PC-3 (cell line): ENCODE measurements around the gene GYG1. TPM values are rescaled to one million over a fixed set of nuclear protein-coding genes. Genes with fewer than 3 reads are reported as not detected.
A peak's percentile ranks its signal among the peaks of the same experiment; 100 is the strongest.

Experiments used
- ATAC-seq: fragments of 200-7000 bp; cut with Tn5 transposase; 2 replicates; pipeline ENCODE4 v1.9.1; 2020; ENCODE audit warnings: mild to moderate bottlenecking, moderate library complexity
- BruUV-seq: library from RNA; stranded (reverse); fragments of 400-500 nt; replicated peaks from 2 replicates; lab custom pipeline; 2021; lab: Mats Ljungman, UMichigan
- CTCF ChIA-PET: fragments of 300-600 bp; sonication (Branson Sonifier 250); formaldehyde crosslinking; loops from one replicate; lab custom pipeline; 2022; ENCODE audit warnings: antibody characterized with exemption; lab: Charles Lee
- POLR2A ChIA-PET: fragments of 300-600 bp; sonication (Branson Sonifier 250); formaldehyde crosslinking; loops from one replicate; lab custom pipeline; 2022; ENCODE audit warnings: antibody characterized with exemption; ENCODE audit not compliant: unreplicated experiment; lab: Charles Lee
- DNase-seq: peaks from one replicate; pipeline ENCODE4 v3.0.0-alpha.2; 2015
- H2AFZ ChIP-seq: fragments of 300-600 bp; sonication (generic); 2 replicates; pipeline ENCODE4 v1.6.0; 2016; ENCODE audit warnings: antibody characterized with exemption, low read length
- H3F3A ChIP-seq: fragments of 300-600 bp; sonication (generic); one replicate; pipeline ENCODE4 v1.6.0; 2017; ENCODE audit warnings: antibody characterized with exemption, low read length, control low read depth, mild to moderate bottlenecking; ENCODE audit not compliant: unreplicated experiment
- H3K27ac ChIP-seq: fragments of 300-600 bp; sonication (generic); 2 replicates; pipeline ENCODE4 v1.5.1; 2016; ENCODE audit warnings: mild to moderate bottlenecking, low read length
- H3K27me3 ChIP-seq: fragments of 300-600 bp; sonication (generic); 2 replicates; pipeline ENCODE4 v1.6.1; 2016; ENCODE audit warnings: low read length, mixed read lengths
- H3K36me3 ChIP-seq: fragments of 300-600 bp; sonication (generic); 2 replicates; pipeline ENCODE4 v1.6.1; 2016; ENCODE audit warnings: low read depth, mixed run types, low read length, mixed read lengths
- H3K4me1 ChIP-seq: fragments of 300-600 bp; sonication (generic); 2 replicates; pipeline ENCODE4 v1.5.1; 2016; ENCODE audit warnings: low read length; ENCODE audit not compliant: insufficient read depth
- H3K4me2 ChIP-seq: fragments of 300-600 bp; sonication (generic); 2 replicates; pipeline ENCODE4 v1.6.0; 2016; ENCODE audit warnings: low read length
- H3K4me3 ChIP-seq: fragments of 300-600 bp; sonication (generic); 2 replicates; pipeline ENCODE4 v1.5.1; 2016; ENCODE audit warnings: mild to moderate bottlenecking, low read length, mixed read lengths
- H3K79me2 ChIP-seq: fragments of 300-600 bp; sonication (generic); 2 replicates; pipeline ENCODE4 v1.6.1; 2017; ENCODE audit warnings: low read length, mixed read lengths
- H3K9ac ChIP-seq: fragments of 300-600 bp; sonication (generic); 2 replicates; pipeline ENCODE4 v1.6.0; 2016; ENCODE audit warnings: mild to moderate bottlenecking, low read length
- H3K9me2 ChIP-seq: fragments of 300-600 bp; sonication (generic); replicated peaks from 2 replicates; pipeline ENCODE4 v1.6.1; 2016; ENCODE audit warnings: mixed run types, low read length, mixed read lengths
- H3K9me3 ChIP-seq: fragments of 300-600 bp; sonication (generic); 2 replicates; pipeline ENCODE4 v1.6.1; 2016; ENCODE audit warnings: low read length, mixed read lengths
- H4K20me1 ChIP-seq: fragments of 300-600 bp; sonication (generic); 2 replicates; pipeline ENCODE4 v1.6.1; 2016; ENCODE audit warnings: low read length, mixed read lengths
- CTCF ChIP-seq: fragments of 300-600 bp; sonication (generic); conservative IDR thresholded peaks from 2 replicates; pipeline ENCODE4 v1.5.1; 2017; ENCODE audit warnings: antibody characterized with exemption, low read depth, mild to moderate bottlenecking, low read length
- EZH2 ChIP-seq: fragments of 300-600 bp; sonication (generic); IDR thresholded peaks from one replicate; pipeline ENCODE4 v1.6.1; 2017; ENCODE audit warnings: antibody characterized with exemption, mild to moderate bottlenecking, low read length; ENCODE audit not compliant: unreplicated experiment
- EZH2phosphoT487 ChIP-seq: fragments of 300-600 bp; sonication (generic); IDR thresholded peaks from 2 replicates; pipeline ENCODE4 v1.6.1; 2018; ENCODE audit warnings: mild to moderate bottlenecking, antibody characterized with exemption, low read length, borderline replicate concordance
- intact Hi-C: fragments of 100-400 bp; cut with micrococcal nuclease; formaldehyde crosslinking; loops from 2 replicates; pipeline ENCODE4 v1.9.0; 2023
- total RNA-seq: library from RNA; depleted of rRNA; stranded (reverse); fragments of >200 nt; gene quantifications from 2 replicates; pipeline ENCODE4 v1.2.3, GENCODE V29; 2014

Gene GYG1
- total RNA-seq, 1 experiment from 2014 or later: 12.0 TPM

- BruUV-seq: no TSS peak
- DNase-seq (peak; percentile 22), ATAC-seq (peak; percentile 36; the same call in 1 of the 2 replicates)
- Histone ChIP-seq H2AFZ (no peak overlapping the region), H3K79me2 (no peaks in the 10 kb centered on the region), H3K4me2 (no peak overlapping the region), H3K4me1 (peaks cover 4% of the 10 kb centered on the region; the same call in 1 of the 2 replicates), H3K9me3 (no peaks in the 10 kb centered on the region), H3K36me3 (peaks cover 2% of the 10 kb centered on the region; the same call in 1 of the 2 replicates), H4K20me1 (no peaks in the 10 kb centered on the region), H3F3A (no peaks in the 10 kb centered on the region), H3K9ac (no peak overlapping the region), H3K27ac (no peak overlapping the region), H3K4me3 (no peak overlapping the region), H3K9me2 (no peaks in the 10 kb centered on the region), H3K27me3 (no peaks in the 10 kb centered on the region)
- POLR2A ChIA-PET: no interaction called here
- intact Hi-C loops: no loop called here
- TF ChIP-seq EZH2 (no peak), EZH2phosphoT487 (no peak), CTCF (no peak)
- CTCF ChIA-PET: no interaction called here
These were observed 28.2 kb downstream of the GYG1 start for GRCh38 chr3:149019580-149019979.

GRCh38 chr3:149020196-149020838, 29.0 kb downstream of the GYG1 start:
- BruUV-seq: no TSS peak
- no peaks in the 10 kb centered on the region for H3K9me3 ChIP-seq
- no peak overlapping the region for H3K9ac ChIP-seq
- DNase-seq (no peak), ATAC-seq (no peak)
- intact Hi-C loops: no loop called here
- peaks cover 4% of the 10 kb centered on the region; the same call in 1 of the 2 replicates for H3K4me1 ChIP-seq
- no peak for TF ChIP-seq CTCF
- no peak for TF ChIP-seq EZH2
- no peak for TF ChIP-seq EZH2phosphoT487
- peaks cover 9% of the 10 kb centered on the region for H3K36me3 ChIP-seq
- no peak overlapping the region for H3K4me2 ChIP-seq
- no peaks in the 10 kb centered on the region for H3K9me2 ChIP-seq
- ChIA-PET POLR2A (no interaction called here), CTCF (no interaction called here)
- no peak overlapping the region for H3K27ac ChIP-seq
- H4K20me1 ChIP-seq: no peaks in the 10 kb centered on the region
- H3F3A ChIP-seq: no peaks in the 10 kb centered on the region
- no peaks in the 10 kb centered on the region for H3K27me3 ChIP-seq
- H2AFZ ChIP-seq: no peak overlapping the region
- H3K79me2 ChIP-seq: no peaks in the 10 kb centered on the region
- H3K4me3 ChIP-seq: no peak overlapping the region

- Histone ChIP-seq H3K4me3 (no peak overlapping the region), H3F3A (no peaks in the 10 kb centered on the region), H3K36me3 (peaks cover 13% of the 10 kb centered on the region), H3K27ac (no peak overlapping the region), H4K20me1 (no peaks in the 10 kb centered on the region), H3K79me2 (no peaks in the 10 kb centered on the region), H3K9me3 (no peaks in the 10 kb centered on the region), H3K4me1 (peaks cover 4% of the 10 kb centered on the region; the same call in 1 of the 2 replicates), H3K27me3 (no peaks in the 10 kb centered on the region), H3K4me2 (no peak overlapping the region), H2AFZ (no peak overlapping the region), H3K9ac (no peak overlapping the region), H3K9me2 (no peaks in the 10 kb centered on the region)
- no peak for TF ChIP-seq EZH2
- TF ChIP-seq CTCF: no peak
- no peak for TF ChIP-seq EZH2phosphoT487
- DNase-seq (no peak), ATAC-seq (no peak)
- intact Hi-C loops: no loop called here
- POLR2A ChIA-PET: no interaction called here
- CTCF ChIA-PET: no interaction called here
- BruUV-seq: no TSS peak
These were observed 29.5 kb downstream of the GYG1 start for GRCh38 chr3:149020839-149021252.
